H1 (cell line): ENCODE results near the gene EXD3. TPM values are rescaled to one million over a fixed set of nuclear protein-coding genes. Genes with fewer than 3 reads are reported as not detected.

Experiments
- CTCF ChIA-PET: fragments of 300-600 bp; sonication (Branson Sonifier 250); formaldehyde crosslinking; loops from one replicate; lab custom pipeline; 2021; ENCODE audit not compliant: partially characterized antibody; lab: Charles Lee
- POLR2A ChIA-PET: fragments of 300-600 bp; sonication (Branson Sonifier 250); formaldehyde crosslinking; loops from one replicate; lab custom pipeline; 2021; ENCODE audit warnings: inconsistent platforms; ENCODE audit not compliant: partially characterized antibody; lab: Charles Lee
- DNase-seq, 2 experiments: peaks; one replicate each; pipeline versions ENCODE4 v3.0.0 to v3.0.0-alpha.2; 2010 to 2022; ENCODE audit warnings: low spot score in 2 of 2, low read depth in 1 of 2, mixed read lengths in 1 of 2
- FAIRE-seq: peaks from 2 replicates; lab custom pipeline; 2011; peaks lifted over from hg19 to GRCh38; lab: Jason Lieb, UNC
- H2AFZ ChIP-seq: 2 replicates; pipeline ENCODE4 v1.8.1; 2012; ENCODE audit warnings: low read length, inconsistent platforms
- H2AK5ac ChIP-seq: 2 replicates; pipeline ENCODE4 v1.6.1; 2013; ENCODE audit warnings: low read depth, low read length
- H2BK120ac ChIP-seq: replicated peaks from 2 replicates; pipeline ENCODE3; 2013; ENCODE audit warnings: low read depth, low read length, inconsistent platforms
- H2BK12ac ChIP-seq: 2 replicates; pipeline ENCODE4 v1.6.1; 2013; ENCODE audit warnings: low read depth, low read length
- H2BK15ac ChIP-seq: 2 replicates; pipeline ENCODE4 v1.6.1; 2013; ENCODE audit warnings: low read length
- H2BK20ac ChIP-seq: 2 replicates; pipeline ENCODE4 v1.6.1; 2013; ENCODE audit warnings: low read length
- H2BK5ac ChIP-seq: 2 replicates; pipeline ENCODE4 v1.6.1; 2013; ENCODE audit warnings: low read depth, low read length
- H3K14ac ChIP-seq: 2 replicates; pipeline ENCODE4 v1.6.1; 2013; ENCODE audit warnings: inconsistent platforms; ENCODE audit not compliant: insufficient read length
- H3K18ac ChIP-seq: 2 replicates; pipeline ENCODE4 v1.6.1; 2013; ENCODE audit warnings: low read length; ENCODE audit errors: extremely low read depth
- H3K23ac ChIP-seq: 2 replicates; pipeline ENCODE4 v1.6.1; 2013; ENCODE audit warnings: inconsistent platforms; ENCODE audit not compliant: insufficient read length
- H3K23me2 ChIP-seq: 2 replicates; pipeline ENCODE4 v1.6.1; 2013; ENCODE audit warnings: low read depth, low read length
- H3K27ac ChIP-seq: 2 replicates; pipeline ENCODE4 v1.6.1; 2011; ENCODE audit warnings: low read depth, low read length, inconsistent platforms
- H3K27me3 ChIP-seq, 4 experiments: replicated peaks in 1 of 4; 1 replicate in 1 of 4; 2 replicates in 3 of 4; pipeline versions ENCODE4 v1.6.1 to v1.8.1; 2011 to 2013; ENCODE audit warnings: low read length in 3 of 4, mild to moderate bottlenecking in 3 of 4, inconsistent platforms in 2 of 4, mixed read lengths in 2 of 4, moderate library complexity in 1 of 4; ENCODE audit not compliant: control insufficient read depth in 3 of 4, insufficient read depth in 3 of 4; ENCODE audit errors: extremely low read depth in 1 of 4
- H3K36me3 ChIP-seq, 4 experiments: 2 replicates each; pipeline versions ENCODE4 v1.6.1 to v1.8.1; 2011 to 2013; ENCODE audit warnings: mild to moderate bottlenecking in 4 of 4, low read length in 3 of 4, moderate library complexity in 2 of 4, control low read depth in 1 of 4, inconsistent platforms in 1 of 4; ENCODE audit not compliant: insufficient read depth in 4 of 4, control insufficient read depth in 2 of 4
- H3K4ac ChIP-seq: replicated peaks from 2 replicates; pipeline ENCODE3; 2013; ENCODE audit warnings: low read length, low read depth, mixed read lengths, inconsistent platforms; ENCODE audit not compliant: insufficient read length
- H3K4me1 ChIP-seq, 4 experiments: replicated peaks in 1 of 4; 1 replicate in 1 of 4; 2 replicates in 3 of 4; pipeline versions ENCODE4 v1.6.1 to v1.8.1; 2011 to 2013; ENCODE audit warnings: low read length in 3 of 4, inconsistent platforms in 2 of 4, mixed read lengths in 1 of 4; ENCODE audit not compliant: insufficient read depth in 4 of 4, control insufficient read depth in 3 of 4
- H3K4me2 ChIP-seq, 2 experiments: 2 replicates each; pipeline versions ENCODE4 v1.6.1 to v1.8.1; 2011 to 2013; ENCODE audit warnings: low read depth in 2 of 2, low read length in 2 of 2, control low read depth in 1 of 2, inconsistent platforms in 1 of 2, mild to moderate bottlenecking in 1 of 2; ENCODE audit not compliant: insufficient read depth in 1 of 2
- H3K4me3 ChIP-seq, 4 experiments: fragments of 200-600, 300-600 bp in 1 of 4; sonication (generic), shearing (Covaris generic), sonication (Bioruptor Twin) in 1 of 4; 2 replicates each; pipeline versions ENCODE4 v1.5.1 to v1.8.1; 2011 to 2016; ENCODE audit warnings: low read length in 4 of 4, low read depth in 3 of 4, control low read depth in 2 of 4, inconsistent platforms in 2 of 4, mild to moderate bottlenecking in 2 of 4, mixed read lengths in 1 of 4, moderate library complexity in 1 of 4; ENCODE audit not compliant: insufficient read depth in 2 of 4; ENCODE audit errors: extremely low read depth in 1 of 4
- H3K56ac ChIP-seq: replicated peaks from 2 replicates; pipeline ENCODE3; 2013; ENCODE audit warnings: low read depth, mild to moderate bottlenecking, mixed read lengths, low read length, inconsistent platforms; ENCODE audit not compliant: insufficient read length
- H3K79me1 ChIP-seq: 2 replicates; pipeline ENCODE4 v1.6.1; 2013; ENCODE audit warnings: low read depth, low read length, control low read depth
- H3K79me2 ChIP-seq, 2 experiments: 2 replicates each; pipeline versions ENCODE4 v1.6.1 to v1.8.1; 2012 to 2013; ENCODE audit warnings: low read length in 2 of 2, mild to moderate bottlenecking in 2 of 2, inconsistent platforms in 1 of 2; ENCODE audit not compliant: insufficient read depth in 2 of 2, control insufficient read depth in 1 of 2
- H3K9ac ChIP-seq, 4 experiments: replicated peaks in 1 of 4; 1 replicate in 1 of 4; 2 replicates in 3 of 4; pipeline versions ENCODE4 v1.6.1 to v1.8.1; 2011 to 2013; ENCODE audit warnings: low read depth in 3 of 4, low read length in 3 of 4, control low read depth in 2 of 4, mild to moderate bottlenecking in 2 of 4, moderate library complexity in 2 of 4, inconsistent platforms in 1 of 4; ENCODE audit errors: extremely low read depth in 1 of 4
- H3K9me3 ChIP-seq, 2 experiments: 2 replicates each; pipeline versions ENCODE4 v1.6.1 to v1.8.1; 2012 to 2013; ENCODE audit warnings: mild to moderate bottlenecking in 2 of 2, moderate library complexity in 2 of 2, control low read depth in 1 of 2, inconsistent platforms in 1 of 2, low read depth in 1 of 2, low read length in 1 of 2, mixed read lengths in 1 of 2; ENCODE audit not compliant: insufficient read depth in 2 of 2
- H4K20me1 ChIP-seq, 2 experiments: replicated peaks in 1 of 2; 2 replicates each; pipeline versions ENCODE3 to v1.8.1; 2011 to 2013; ENCODE audit warnings: inconsistent platforms in 2 of 2, low read length in 2 of 2, mild to moderate bottlenecking in 1 of 2; ENCODE audit not compliant: insufficient read depth in 2 of 2, control insufficient read depth in 1 of 2
- H4K5ac ChIP-seq: 2 replicates; pipeline ENCODE4 v1.6.1; 2013; ENCODE audit warnings: low read length, low read depth, mixed read lengths, inconsistent platforms; ENCODE audit not compliant: insufficient read length
- H4K8ac ChIP-seq: 2 replicates; pipeline ENCODE4 v1.8.0; 2013; ENCODE audit warnings: mild to moderate bottlenecking, moderate library complexity, low read length, inconsistent platforms; ENCODE audit not compliant: insufficient read depth; ENCODE audit errors: extremely low read depth
- H4K91ac ChIP-seq: replicated peaks from 2 replicates; pipeline ENCODE3; 2013; ENCODE audit warnings: low read length, mixed read lengths, inconsistent platforms; ENCODE audit not compliant: insufficient read length
- CBX5 ChIP-seq: fragments of 300-800, 300-1000 bp; sonication (generic); IDR thresholded peaks from 2 replicates; pipeline ENCODE4 v1.7.1; 2016; ENCODE audit warnings: antibody characterized with exemption, low read length, low read depth
- EP300 ChIP-seq, 2 experiments: IDR thresholded peaks; 1 replicate in 1 of 2; 2 replicates in 1 of 2; pipeline ENCODE4 v1.6.1; 2011 to 2012; ENCODE audit warnings: low read depth in 2 of 2, low read length in 2 of 2, mild to moderate bottlenecking in 2 of 2, borderline replicate concordance in 1 of 2, inconsistent platforms in 1 of 2, moderate library complexity in 1 of 2
- FOSL1 ChIP-seq: IDR thresholded peaks from 2 replicates; pipeline ENCODE4 v1.6.1; 2011; ENCODE audit warnings: mild to moderate bottlenecking, low read depth, low read length, moderate library complexity; ENCODE audit not compliant: insufficient read depth
- POLR2A ChIP-seq, 2 experiments: IDR thresholded peaks; 1 replicate in 1 of 2; 2 replicates in 1 of 2; pipeline ENCODE4 v1.6.1; 2011; ENCODE audit warnings: low read depth in 2 of 2, low read length in 2 of 2, mild to moderate bottlenecking in 2 of 2; ENCODE audit errors: control extremely low read depth in 1 of 2
- POU5F1 ChIP-seq: IDR thresholded peaks from 2 replicates; pipeline ENCODE4 v1.6.1; 2011; ENCODE audit warnings: low read depth, mild to moderate bottlenecking, low read length, moderate library complexity
- WGBS, 2 experiments: shearing (Covaris generic) in 1 of 2; methylation state at CpG; one replicate each; pipeline versions ENCODE4 v1.1.6 to v1.1.7; 2013 to 2015; ENCODE audit warnings: low lambda C conversion rate in 2 of 2, mixed read lengths in 2 of 2, inconsistent platforms in 1 of 2, low coverage in 1 of 2, missing lambda C conversion rate in 1 of 2; ENCODE audit not compliant: insufficient replicate concordance in 2 of 2, insufficient coverage in 1 of 2, insufficient read length in 1 of 2; ENCODE audit errors: extremely low coverage in 1 of 2, missing lambda C conversion rate in 1 of 2; 5-methylcytosine and 5-hydroxymethylcytosine counted together
- polyA plus RNA-seq, 7 experiments: library from polyadenylated mRNA; depleted of rRNA in 3 of 7; stranded (reverse) in 5 of 7; unstranded in 2 of 7; fragments of >200 nt in 5 of 7; fragments of 200-250 nt in 2 of 7; gene quantifications; 1 replicate in 5 of 7; 2 replicates in 1 of 7; 4 replicates in 1 of 7; pipeline versions ENCODE4 v1.2.1 to v1.2.3, GENCODE V29; 2011 to 2013; ENCODE audit warnings: missing spikeins in 2 of 7, mixed read lengths in 2 of 7
- total RNA-seq: library from RNA; stranded (reverse); fragmentation: NEBNext Ultra II Directional; extraction: Animal tissue kit (Norgen Biotek cat#: 25700); gene quantifications from 2 replicates; pipeline ENCODE4 v1.2.1, GENCODE V29; 2021
- TF ChIP-seq, protein P1 (sequence below): IDR thresholded peaks from 2 replicates; pipeline ENCODE4 v1.6.1; 2012; ENCODE audit warnings: inconsistent platforms
- TF ChIP-seq, protein P2 (sequence below): IDR thresholded peaks from 2 replicates; pipeline ENCODE4 v1.6.1; 2011; ENCODE audit warnings: low read length, improper control_type of control experiment

The EXD3 gene
- total and polyA plus RNA-seq, 2 of the 8 experiments (the other 6 are each of a cell fraction or from before 2014, with no cell fraction given): 7.2 to 9.4 TPM

DNA sequence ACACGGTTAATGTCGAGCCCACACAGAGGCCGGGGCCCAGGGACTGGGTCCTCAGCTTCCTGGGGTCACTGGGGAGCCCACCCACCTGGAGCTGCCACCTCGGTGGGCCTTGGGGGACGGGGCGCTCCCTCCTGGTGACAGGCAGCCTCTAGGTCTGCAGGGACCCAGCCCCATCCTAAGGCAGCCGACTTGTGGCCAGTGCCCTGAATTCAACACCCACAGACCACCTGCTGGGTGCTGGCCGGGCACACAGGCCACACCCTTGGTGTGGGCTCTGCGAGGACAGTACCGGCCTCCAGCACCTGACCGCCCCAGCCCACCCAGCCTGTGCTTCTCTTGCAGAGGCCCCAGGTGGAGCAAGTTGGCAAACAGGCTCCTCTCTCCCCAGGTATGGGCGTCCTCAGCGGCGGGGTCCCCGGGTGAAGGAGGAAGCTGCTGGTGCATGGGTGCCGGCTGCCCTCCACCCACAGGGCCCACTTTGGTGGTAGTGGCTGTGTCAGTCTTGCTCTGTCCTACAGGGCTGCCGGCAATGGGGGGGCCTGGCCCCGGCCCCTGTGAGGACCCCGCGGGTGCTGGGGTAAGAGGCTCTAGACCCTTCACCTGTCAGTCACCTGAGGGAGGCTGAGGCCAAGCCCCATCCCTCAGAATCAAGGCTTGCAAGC, 9.9 kb upstream of the EXD3 start:
- no peak overlapping the region for H4K91ac ChIP-seq
- H3K23me2 ChIP-seq: no peaks in the 10 kb centered on the region
- no peak overlapping the region for H3K18ac ChIP-seq
- no peak overlapping the region for H3K14ac ChIP-seq
- no peaks in the 10 kb centered on the region for H3K79me1 ChIP-seq
- H4K5ac ChIP-seq: no peak overlapping the region
- no peak overlapping the region for H2AFZ ChIP-seq
- H2AK5ac ChIP-seq: no peak overlapping the region
- H3K4ac ChIP-seq: no peak overlapping the region
- no peaks in the 10 kb centered on the region for H3K27me3 ChIP-seq
- H2BK5ac ChIP-seq: no peak overlapping the region
- H3K23ac ChIP-seq: no peak overlapping the region
- FAIRE-seq (no peak), DNase-seq (no peak)
- H3K4me1 ChIP-seq: peaks cover 0 to 3% (median 0%) of the 10 kb centered on the region in 4 experiments; a peak in 2 of 7 replicates
- H2BK120ac ChIP-seq: no peak overlapping the region
- H2BK20ac ChIP-seq: no peak overlapping the region
- no peak overlapping the region for H3K9ac ChIP-seq
- no peak overlapping the region for H3K4me3 ChIP-seq
- ChIA-PET CTCF (interaction anchor here (0.9 to 2.5 kb wide), 4 partner anchors 8 to 28 kb away, joined by 3 to 7 read pairs (median 4); partner anchors contain the start of genes ENTPD8, EXD3 and NOXA1), POLR2A (interaction anchor here (2.5 kb wide), 1 partner anchor 10 kb away, joined by 11 read pairs; the partner anchor contains the start of genes EXD3 and NOXA1)
- no peak overlapping the region for H4K8ac ChIP-seq
- no peak overlapping the region for H2BK12ac ChIP-seq
- no peak overlapping the region for H3K4me2 ChIP-seq
- no peaks in the 10 kb centered on the region for H3K79me2 ChIP-seq
- WGBS, 2 experiments: 92% methylated on average over 20 of the region's 20 CpGs; no CpG with 5 or more reads in 1 of the 2 experiments
- no peak overlapping the region for H3K27ac ChIP-seq
- no peaks in the 10 kb centered on the region for H4K20me1 ChIP-seq
- H3K36me3 ChIP-seq: no peaks in the 10 kb centered on the region
- H3K56ac ChIP-seq: no peak overlapping the region
- no peak overlapping the region for H2BK15ac ChIP-seq
- H3K9me3 ChIP-seq: no peaks in the 10 kb centered on the region
- TF ChIP-seq POU5F1 (no peak), FOSL1 (no peak), POLR2A (IDR thresholded peaks at IDR 0.05; ENCODE audit: control extremely low read depth in 1 of 2, low read depth in 2 of 2, low read length in 2 of 2) (no peak), EP300 (IDR thresholded peaks at IDR 0.05; ENCODE audit: borderline replicate concordance in 1 of 2, low read depth in 2 of 2, low read length in 2 of 2) (no peak), CBX5 (no peak)
- TF ChIP-seq, protein P1, sequence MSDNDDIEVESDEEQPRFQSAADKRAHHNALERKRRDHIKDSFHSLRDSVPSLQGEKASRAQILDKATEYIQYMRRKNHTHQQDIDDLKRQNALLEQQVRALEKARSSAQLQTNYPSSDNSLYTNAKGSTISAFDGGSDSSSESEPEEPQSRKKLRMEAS: no peak
- TF ChIP-seq, protein P2, sequence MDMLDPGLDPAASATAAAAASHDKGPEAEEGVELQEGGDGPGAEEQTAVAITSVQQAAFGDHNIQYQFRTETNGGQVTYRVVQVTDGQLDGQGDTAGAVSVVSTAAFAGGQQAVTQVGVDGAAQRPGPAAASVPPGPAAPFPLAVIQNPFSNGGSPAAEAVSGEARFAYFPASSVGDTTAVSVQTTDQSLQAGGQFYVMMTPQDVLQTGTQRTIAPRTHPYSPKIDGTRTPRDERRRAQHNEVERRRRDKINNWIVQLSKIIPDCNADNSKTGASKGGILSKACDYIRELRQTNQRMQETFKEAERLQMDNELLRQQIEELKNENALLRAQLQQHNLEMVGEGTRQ: no peak
